GM23248 (cell line): ENCODE measurements around the gene PSMD3. TPM values are rescaled to one million over a fixed set of nuclear protein-coding genes. Genes with fewer than 3 reads are reported as not detected.

Experiments
- DNase-seq: peaks from one replicate; pipeline ENCODE4 v3.0.0-alpha.2; 2015
- H2AFZ ChIP-seq: fragments of 200-600 bp; sonication (generic); 2 replicates; pipeline ENCODE4 v1.6.1; 2016; ENCODE audit warnings: antibody characterized with exemption
- H3F3A ChIP-seq: fragments of 200-600 bp; sonication (generic); 2 replicates; pipeline ENCODE4 v1.6.1; 2016; ENCODE audit warnings: mild to moderate bottlenecking, antibody characterized with exemption, mixed run types; ENCODE audit not compliant: insufficient read depth
- H3K27ac ChIP-seq: fragments of 200-600 bp; sonication (generic); 2 replicates; pipeline ENCODE4 v1.5.1; 2016; ENCODE audit warnings: mild to moderate bottlenecking
- H3K27me3 ChIP-seq: fragments of 200-600 bp; sonication (generic); replicated peaks from 2 replicates; pipeline ENCODE4 v1.6.1; 2016; ENCODE audit warnings: mild to moderate bottlenecking; ENCODE audit not compliant: insufficient read depth
- H3K36me3 ChIP-seq: fragments of 200-600 bp; sonication (generic); 2 replicates; pipeline ENCODE4 v1.6.1; 2016; ENCODE audit warnings: low read depth, mild to moderate bottlenecking
- H3K4me1 ChIP-seq: fragments of 200-600 bp; sonication (generic); 2 replicates; pipeline ENCODE4 v1.6.1; 2016; ENCODE audit warnings: mild to moderate bottlenecking; ENCODE audit not compliant: insufficient read depth
- H3K4me2 ChIP-seq: fragments of 200-600 bp; sonication (generic); one replicate; pipeline ENCODE4 v1.6.1; 2016; ENCODE audit warnings: mild to moderate bottlenecking; ENCODE audit not compliant: unreplicated experiment
- H3K4me3 ChIP-seq: fragments of 200-600 bp; sonication (generic); 2 replicates; pipeline ENCODE4 v1.5.1; 2016; ENCODE audit warnings: mild to moderate bottlenecking
- H3K79me2 ChIP-seq: fragments of 200-600 bp; sonication (generic); 2 replicates; pipeline ENCODE4 v1.6.1; 2016; ENCODE audit warnings: mild to moderate bottlenecking; ENCODE audit not compliant: insufficient read depth
- H3K9ac ChIP-seq: fragments of 200-600 bp; sonication (generic); 2 replicates; pipeline ENCODE4 v1.6.1; 2016; ENCODE audit warnings: mild to moderate bottlenecking
- H3K9me2 ChIP-seq: fragments of 200-600 bp; sonication (generic); 2 replicates; pipeline ENCODE4 v1.6.1; 2016; ENCODE audit warnings: mixed run types, mild to moderate bottlenecking, moderate library complexity; ENCODE audit not compliant: insufficient read depth
- H3K9me3 ChIP-seq: fragments of 200-600 bp; sonication (generic); one replicate; pipeline ENCODE4 v1.6.1; 2017; ENCODE audit warnings: low read depth
- H4K20me1 ChIP-seq: fragments of 200-600 bp; sonication (generic); 2 replicates; pipeline ENCODE4 v1.6.0; 2016; ENCODE audit not compliant: insufficient read depth
- EZH2 ChIP-seq: fragments of 200-600 bp; sonication (generic); IDR thresholded peaks from 2 replicates; pipeline ENCODE4 v1.6.1; 2018; ENCODE audit warnings: antibody characterized with exemption, mild to moderate bottlenecking; ENCODE audit not compliant: insufficient read depth, poor library complexity, severe bottlenecking
- EZH2phosphoT487 ChIP-seq: fragments of 200-600 bp; sonication (generic); IDR thresholded peaks from 2 replicates; pipeline ENCODE4 v1.6.1; 2018; ENCODE audit warnings: antibody characterized with exemption, moderate library complexity, mild to moderate bottlenecking, low read depth; ENCODE audit not compliant: insufficient read depth
- WGBS, 2 experiments: methylation state at CpG; one replicate each; pipeline ENCODE4 v1.1.6; 2015 to 2017; ENCODE audit warnings: low lambda C conversion rate in 2 of 2, low coverage in 1 of 2; ENCODE audit errors: missing lambda C conversion rate in 2 of 2; 5-methylcytosine and 5-hydroxymethylcytosine counted together
- in situ Hi-C: fragments of 300-500 bp; cut with MboI; formaldehyde crosslinking; loops from 2 replicates; pipeline ENCODE4 v1.15.0; 2020
- polyA plus RNA-seq: library from polyadenylated mRNA; unstranded; fragments of >200 nt; fragmentation: Nextera tagmentation; extraction: Ambion mirVana; gene quantifications from 2 replicates; pipeline ENCODE4 v1.2.1, GENCODE V29; 2016
- total RNA-seq: library from RNA; depleted of rRNA; stranded (reverse); fragments of >200 nt; shearing (Covaris generic); gene quantifications from 2 replicates; pipeline ENCODE4 v1.2.3, GENCODE V29; 2014; rRNA removed

Gene PSMD3
- 103 and 116 TPM in 2 replicates for total RNA-seq
- 102 and 106 TPM in 2 replicates for polyA plus RNA-seq

DNA sequence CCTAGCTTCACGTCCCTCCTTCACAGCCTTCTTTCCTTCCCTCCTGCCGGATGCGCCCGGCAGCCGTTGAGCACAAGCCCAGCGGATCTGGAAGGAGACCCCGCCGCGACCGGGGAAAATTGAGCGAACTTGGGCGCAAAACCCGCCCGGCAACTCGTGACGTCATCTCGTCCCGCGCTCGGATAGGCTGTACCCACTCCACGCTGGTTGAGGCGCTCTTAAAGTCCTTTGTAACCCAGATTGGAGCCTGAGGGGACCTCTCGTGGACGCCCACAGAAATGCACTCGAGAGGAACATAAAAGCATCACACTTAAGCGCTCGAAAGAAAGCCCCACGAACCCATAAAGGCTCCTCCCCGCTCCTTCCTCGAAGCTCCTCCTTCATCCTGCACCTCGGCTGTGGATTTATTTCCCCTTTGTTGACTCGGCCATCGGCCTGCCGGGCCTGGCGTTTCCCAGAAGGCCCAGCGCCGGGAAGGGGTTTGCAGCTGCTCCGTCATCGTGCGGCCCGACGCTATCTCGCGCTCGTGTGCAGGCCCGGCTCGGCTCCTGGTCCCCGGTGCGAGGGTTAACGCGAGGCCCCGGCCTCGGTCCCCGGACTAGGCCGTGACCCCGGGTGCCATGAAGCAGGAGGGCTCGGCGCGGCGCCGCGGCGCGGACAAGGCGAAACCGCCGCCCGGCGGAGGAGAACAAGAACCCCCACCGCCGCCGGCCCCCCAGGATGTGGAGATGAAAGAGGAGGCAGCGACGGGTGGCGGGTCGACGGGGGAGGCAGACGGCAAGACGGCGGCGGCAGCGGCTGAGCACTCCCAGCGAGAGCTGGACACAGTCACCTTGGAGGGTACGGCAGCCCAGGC lies at the start of gene PSMD3:
Gene PSMD3 (plus strand): TSS at position 457 of the 856 bp plus-strand sequence. CDS start 164 bp downstream, at position 621.
- no peak for TF ChIP-seq EZH2phosphoT487
- TF ChIP-seq EZH2, result no peak
- DNase-seq, result peak; percentile 100
- 0 to 1% methylated on average over 72 to 82 of the region's 84 CpGs for WGBS, 2 experiments
- Histone ChIP-seq H3K79me2 (peaks cover 38% of the 10 kb centered on the region), H3K36me3 (peaks cover 12% of the 10 kb centered on the region), H3K27ac (peak within 1 kb of the TSS; percentile 79), H3K27me3 (no peaks in the 10 kb centered on the region), H4K20me1 (no peaks in the 10 kb centered on the region), H3K9ac (peak within 1 kb of the TSS; percentile 99), H3K9me3 (no peaks in the 10 kb centered on the region), H3K9me2 (no peaks in the 10 kb centered on the region), H3K4me1 (peaks cover 36% of the 10 kb centered on the region), H3K4me2 (peak within 1 kb of the TSS; percentile 94), H3K4me3 (peak within 1 kb of the TSS; percentile 98), H3F3A (peaks cover 12% of the 10 kb centered on the region), H2AFZ (peak within 1 kb of the TSS; percentile 96)
- in situ Hi-C loops, result no loop called here

DNA sequence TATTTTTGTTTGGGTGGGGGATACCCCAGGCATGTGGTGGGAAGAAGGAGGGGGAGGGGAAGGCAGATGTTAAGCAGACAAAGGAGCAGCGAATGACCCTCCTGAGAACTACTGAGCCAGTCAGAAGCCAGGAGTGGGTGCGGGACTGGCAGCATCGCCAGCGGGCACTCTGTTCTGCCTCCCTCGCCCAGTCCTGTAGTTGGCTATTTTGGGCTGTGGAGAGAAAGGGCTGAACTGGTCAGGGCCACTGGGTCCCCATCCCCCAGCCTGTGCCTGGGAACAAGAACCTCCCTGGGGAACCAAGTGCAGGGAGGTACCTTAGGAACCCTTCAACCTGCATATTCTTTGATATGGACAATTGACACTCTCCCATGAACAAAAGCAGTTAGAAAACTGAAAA lies 46.7 kb upstream of the PSMD3 start:
- Histone ChIP-seq H3K4me3 (no peak overlapping the region), H3K27ac (no peak overlapping the region), H3K36me3 (no peaks in the 10 kb centered on the region), H4K20me1 (no peaks in the 10 kb centered on the region), H3F3A (peaks cover 17% of the 10 kb centered on the region), H3K9me3 (no peaks in the 10 kb centered on the region), H2AFZ (no peak overlapping the region), H3K9ac (no peak overlapping the region), H3K79me2 (no peaks in the 10 kb centered on the region), H3K27me3 (no peaks in the 10 kb centered on the region), H3K9me2 (no peaks in the 10 kb centered on the region), H3K4me1 (peaks cover 22% of the 10 kb centered on the region), H3K4me2 (no peak overlapping the region)
- WGBS, 2 experiments, result 92 to 93% methylated on average over 5 of the region's 5 CpGs
- no peak for DNase-seq
- in situ Hi-C loops, result no loop called here
- TF ChIP-seq EZH2, result no peak
- no peak for TF ChIP-seq EZH2phosphoT487

DNA sequence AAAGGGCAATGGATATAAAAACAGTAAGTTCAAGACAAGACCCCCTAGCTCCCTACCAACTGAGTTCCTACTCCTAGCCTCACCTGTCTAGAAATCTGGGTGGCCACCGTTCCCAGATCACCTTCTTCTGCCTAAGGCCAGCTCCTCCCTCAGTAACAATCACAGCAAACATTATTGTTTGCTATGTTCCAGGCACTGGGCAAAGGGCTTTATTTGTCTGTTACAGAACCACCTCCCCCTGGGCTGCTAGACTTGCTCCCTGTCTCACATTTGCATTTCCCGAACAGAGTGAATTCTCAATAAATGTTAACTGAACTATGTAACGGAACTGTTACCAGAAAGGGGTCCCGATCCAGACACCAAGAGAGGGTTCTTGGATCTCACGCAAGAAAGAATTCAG lies 46.3 kb upstream of the PSMD3 start:
- WGBS, 2 experiments, result 90 to 97% methylated on average over 5 of the region's 5 CpGs
- Histone ChIP-seq H3K9me3 (no peaks in the 10 kb centered on the region), H3K4me2 (no peak overlapping the region), H3K4me1 (peaks cover 25% of the 10 kb centered on the region), H3K9ac (no peak overlapping the region), H2AFZ (no peak overlapping the region), H3K36me3 (no peaks in the 10 kb centered on the region), H3F3A (peaks cover 19% of the 10 kb centered on the region), H3K9me2 (no peaks in the 10 kb centered on the region), H3K27me3 (no peaks in the 10 kb centered on the region), H3K27ac (no peak overlapping the region), H3K4me3 (no peak overlapping the region), H3K79me2 (no peaks in the 10 kb centered on the region), H4K20me1 (no peaks in the 10 kb centered on the region)
- in situ Hi-C loops, result no loop called here
- no peak for DNase-seq
- TF ChIP-seq EZH2 (no peak), EZH2phosphoT487 (no peak)

DNA sequence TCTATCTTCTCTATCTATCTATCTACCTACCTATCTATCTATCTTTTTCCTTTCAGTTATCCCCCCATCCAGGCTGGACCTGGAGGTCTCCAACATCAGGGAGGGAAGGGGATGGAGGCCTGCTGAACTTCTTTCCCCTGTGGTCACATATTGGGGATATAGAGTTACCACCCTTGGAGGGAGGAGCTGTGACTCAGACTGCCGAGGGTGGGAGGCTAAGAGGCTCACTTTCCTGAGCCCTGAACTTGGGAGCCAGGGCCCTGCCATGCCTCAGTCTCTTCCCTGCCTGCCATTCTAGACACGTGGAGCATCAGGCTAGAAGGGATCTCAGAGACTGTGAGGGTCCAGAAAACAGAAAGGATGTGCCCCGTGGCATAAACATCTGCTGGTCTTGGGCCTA lies 44.7 kb upstream of the PSMD3 start:
- no peak overlapping the region for H2AFZ ChIP-seq

More for the DNA sequence above, 44.7 kb upstream of the PSMD3 start:
- no peaks in the 10 kb centered on the region for H3K79me2 ChIP-seq
- H3K36me3 ChIP-seq, result no peaks in the 10 kb centered on the region
- no peak overlapping the region for H3K27ac ChIP-seq
- H3K27me3 ChIP-seq, result no peaks in the 10 kb centered on the region
- no peak overlapping the region for H3K4me2 ChIP-seq
- peaks cover 20% of the 10 kb centered on the region for H3K4me1 ChIP-seq
- no peaks in the 10 kb centered on the region for H3K9me2 ChIP-seq
- in situ Hi-C loops, result no loop called here
- no peak overlapping the region for H3K9ac ChIP-seq
- no peaks in the 10 kb centered on the region for H4K20me1 ChIP-seq
- peaks cover 20% of the 10 kb centered on the region for H3F3A ChIP-seq
- 55 to 63% methylated on average over 3 of the region's 3 CpGs for WGBS, 2 experiments
- DNase-seq, result peak; percentile 49
- TF ChIP-seq EZH2phosphoT487 (no peak), EZH2 (no peak)
- H3K4me3 ChIP-seq, result no peak overlapping the region
- H3K9me3 ChIP-seq, result no peaks in the 10 kb centered on the region
